ENCODE results near the gene CPN2.

Gene CPN2

DNA sequence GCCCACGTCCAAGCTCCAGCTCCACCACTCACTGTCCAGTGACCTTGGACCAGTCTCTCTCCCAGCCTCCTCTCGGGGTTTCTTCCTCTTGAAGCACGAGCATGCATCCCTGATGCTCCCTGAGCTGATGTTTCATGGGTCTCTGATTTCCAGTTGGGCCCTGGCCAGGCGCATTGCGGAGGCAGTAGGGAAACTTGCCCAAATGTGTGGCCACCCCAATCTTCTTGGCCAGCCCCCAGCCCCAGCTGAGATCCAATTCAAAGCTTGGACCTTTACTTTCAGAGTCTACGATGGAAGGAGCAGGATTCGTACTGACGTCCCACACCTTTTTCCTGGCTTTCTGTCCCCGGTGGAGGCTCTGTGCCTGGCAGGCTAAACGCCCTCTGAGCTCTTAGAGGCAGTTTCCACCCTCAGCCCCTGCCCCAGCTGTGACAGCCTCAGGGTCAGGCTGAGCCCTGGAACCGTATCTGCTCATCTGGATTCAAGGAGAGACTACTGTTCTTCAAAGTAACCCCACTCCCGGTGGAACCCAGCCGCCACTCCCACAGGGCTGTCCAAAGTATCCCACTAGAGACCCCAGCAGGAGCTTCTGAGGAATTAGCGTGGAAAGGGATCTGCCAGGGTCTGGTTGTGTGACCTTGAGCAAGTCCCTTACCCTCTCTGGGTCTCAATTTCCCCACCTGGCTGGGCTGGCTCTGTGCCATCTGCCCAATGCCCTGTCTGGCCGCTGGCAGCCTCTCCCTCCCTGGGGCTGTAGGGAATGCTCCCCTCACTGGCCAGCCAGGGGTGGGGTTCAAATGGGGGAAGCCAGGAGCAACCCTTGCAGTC is 37.4 kb downstream of the CPN2 start:
- DNase-seq (ENCODE audit: low read depth): peak; percentile 26

DNA sequence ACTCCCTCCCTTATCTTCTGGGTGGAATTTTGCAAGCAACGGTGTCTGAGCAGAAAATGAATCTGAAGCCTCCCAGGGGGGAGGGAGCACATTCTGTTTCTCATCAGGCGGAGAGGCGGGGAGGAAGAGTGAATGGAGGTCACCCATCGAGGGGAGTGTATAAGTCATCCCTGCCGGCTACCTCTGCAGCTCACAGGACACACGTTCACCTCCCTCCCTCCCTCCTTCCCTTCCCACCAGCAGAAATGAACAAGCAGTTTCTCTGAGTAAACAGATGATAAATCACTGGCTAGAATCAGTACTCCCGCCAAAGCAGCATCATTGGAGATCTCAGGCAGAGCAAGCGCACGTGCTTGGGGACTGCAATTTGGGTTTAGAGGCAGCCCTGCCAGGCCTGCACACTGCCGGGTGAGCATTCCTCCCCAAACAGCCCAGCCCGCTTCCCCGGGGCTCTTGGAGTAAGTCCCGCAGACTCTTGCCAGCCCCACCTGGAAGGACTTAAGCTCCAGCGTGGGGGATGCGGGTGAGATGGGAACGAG is 38.3 kb downstream of the CPN2 start:
- DNase-seq (ENCODE audit: low read depth): peak; percentile 99

DNA sequence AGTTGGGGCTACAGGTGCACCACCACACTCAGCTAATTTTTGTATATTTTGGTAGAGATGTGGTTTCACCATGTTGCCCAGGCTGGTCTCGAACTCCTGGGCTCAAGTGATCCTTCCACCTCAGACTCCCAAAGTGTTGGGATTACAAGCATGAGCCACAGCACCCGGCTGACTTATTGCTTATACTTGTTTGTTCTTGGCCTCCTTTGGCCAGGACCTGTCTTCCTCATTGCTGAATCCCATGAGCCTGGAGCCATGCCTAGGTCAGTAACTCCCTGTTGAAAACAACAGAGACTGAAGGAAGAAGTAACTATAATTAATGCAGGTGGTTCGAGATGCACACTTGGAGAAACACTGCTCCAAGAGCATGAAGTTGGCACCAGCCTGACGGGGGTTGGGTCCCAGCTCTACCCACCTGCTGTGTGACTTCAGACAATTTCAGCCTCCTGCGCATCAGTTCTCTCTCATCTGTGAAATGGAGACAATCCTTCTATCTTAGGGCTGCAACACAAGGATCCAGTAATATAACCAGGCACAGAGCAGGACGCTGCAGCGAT is 38.9 kb downstream of the CPN2 start:
- DNase-seq (ENCODE audit: low read depth): peak; percentile 72

DNA sequence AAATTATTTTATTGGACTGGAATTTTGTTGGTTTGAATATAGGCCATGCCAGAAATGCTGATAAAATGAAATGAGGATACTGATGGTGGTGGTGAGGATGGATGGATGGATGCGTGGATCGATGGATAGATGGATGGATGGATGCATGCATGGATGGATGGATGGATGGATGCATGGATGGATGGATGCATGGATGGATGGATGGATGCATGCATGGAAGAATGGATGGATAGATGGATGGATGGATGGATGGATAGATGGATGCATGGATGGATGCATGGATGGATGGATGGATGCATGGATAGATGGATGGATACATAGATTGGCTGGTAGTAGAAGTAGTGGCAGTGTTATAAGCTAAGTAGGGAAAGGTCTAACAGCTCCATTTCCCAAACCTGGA is 40.1 kb downstream of the CPN2 start:
- no peak for DNase-seq (ENCODE audit: low read depth)

DNA sequence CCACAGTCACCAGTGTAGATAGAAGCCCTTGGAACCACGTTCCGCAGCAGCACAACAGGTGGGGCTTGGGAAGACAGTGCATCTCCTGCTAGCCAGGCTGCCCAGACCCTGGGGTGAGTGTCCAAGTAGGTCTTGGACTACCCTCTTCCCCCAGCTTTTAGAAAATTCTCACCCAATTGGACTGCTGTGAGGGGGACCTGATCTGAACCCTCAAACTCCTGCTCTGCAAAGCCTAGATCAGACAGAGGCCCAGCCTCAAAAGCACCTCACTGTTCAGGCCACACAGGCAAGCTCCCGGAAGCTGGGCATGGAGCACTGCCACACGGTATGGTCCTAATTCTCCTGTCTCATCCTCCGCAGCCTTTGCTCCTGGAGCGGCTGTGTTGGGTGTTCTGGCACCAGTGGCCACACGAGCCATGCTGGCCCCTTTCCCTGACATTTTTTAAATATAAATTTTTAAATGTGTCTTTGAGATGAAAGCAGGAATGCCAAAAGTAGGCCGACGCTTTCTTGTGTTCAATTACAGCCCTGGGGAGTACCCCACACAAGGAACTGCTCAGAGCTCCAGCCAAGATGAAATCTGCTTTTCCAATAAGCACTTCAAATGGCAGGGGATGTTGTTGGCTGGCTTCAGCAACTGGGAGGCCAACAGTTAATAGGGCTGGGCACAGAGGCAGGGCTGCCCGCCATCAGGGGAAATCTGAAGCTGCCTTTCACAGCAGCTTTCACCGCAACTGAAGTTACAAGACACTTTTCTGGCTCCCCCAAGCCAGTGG is 40.9 kb downstream of the CPN2 start:
- no peak for DNase-seq (ENCODE audit: low read depth)

DNA sequence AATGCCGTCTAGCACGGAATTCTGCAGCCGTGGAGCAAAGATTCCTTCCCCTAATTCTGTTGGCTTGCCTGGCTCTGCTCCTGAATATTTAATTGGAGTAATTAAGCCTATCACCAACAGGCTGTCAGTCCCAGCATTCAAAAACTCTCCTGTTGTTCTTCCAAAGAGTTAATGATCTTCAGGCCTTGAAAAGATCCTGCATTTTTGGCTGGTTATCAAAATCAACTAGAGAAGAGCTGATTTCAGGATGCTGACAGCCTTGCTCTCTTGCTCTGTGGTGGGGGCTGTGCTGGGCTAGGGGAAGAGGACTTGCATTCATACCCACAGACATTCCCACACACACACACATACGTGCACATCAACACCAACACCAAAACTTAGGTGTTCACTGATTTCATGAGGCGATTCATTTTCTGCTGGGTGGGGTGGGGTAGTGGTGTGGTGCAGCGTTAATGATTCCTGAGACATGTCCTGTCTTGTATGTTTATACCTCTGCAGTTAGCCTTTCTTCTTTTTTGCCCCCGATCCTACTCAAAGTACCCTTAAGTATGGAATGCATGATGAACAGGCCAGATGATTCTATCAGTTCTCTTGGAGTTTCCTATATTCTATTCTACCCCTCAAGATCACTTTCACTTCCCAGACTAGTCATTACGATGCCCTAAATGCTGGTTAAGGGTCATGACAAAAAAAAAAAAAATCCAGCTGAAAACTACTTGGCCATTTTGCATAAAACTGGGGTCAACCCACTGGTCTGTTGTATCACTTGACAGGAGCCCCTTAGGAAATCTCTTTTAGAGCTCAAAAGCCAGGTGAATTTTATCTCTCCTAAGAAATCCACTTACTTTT is 42.3 kb downstream of the CPN2 start:
- no peak for DNase-seq (ENCODE audit: low read depth)

DNA sequence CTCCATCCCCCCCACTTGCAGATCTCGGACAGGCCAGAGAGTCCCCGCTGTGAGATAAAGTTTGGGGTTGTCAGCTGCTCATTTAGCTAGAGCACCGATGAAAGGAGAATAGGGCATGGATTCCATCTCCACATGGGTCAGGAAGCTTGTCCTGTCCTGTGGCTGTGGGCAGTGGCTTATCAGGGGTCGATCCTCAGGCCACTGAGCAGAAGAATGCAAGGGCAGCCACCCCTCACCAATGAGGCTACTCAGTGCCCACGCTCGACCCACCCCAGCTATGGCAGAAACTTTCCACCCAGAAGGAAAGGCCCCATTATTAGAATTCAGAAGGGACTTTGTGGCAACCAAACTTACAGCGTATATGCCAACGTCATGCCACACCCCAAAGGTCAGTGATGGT is 43.3 kb downstream of the CPN2 start:
- DNase-seq (ENCODE audit: low read depth): no peak

DNA sequence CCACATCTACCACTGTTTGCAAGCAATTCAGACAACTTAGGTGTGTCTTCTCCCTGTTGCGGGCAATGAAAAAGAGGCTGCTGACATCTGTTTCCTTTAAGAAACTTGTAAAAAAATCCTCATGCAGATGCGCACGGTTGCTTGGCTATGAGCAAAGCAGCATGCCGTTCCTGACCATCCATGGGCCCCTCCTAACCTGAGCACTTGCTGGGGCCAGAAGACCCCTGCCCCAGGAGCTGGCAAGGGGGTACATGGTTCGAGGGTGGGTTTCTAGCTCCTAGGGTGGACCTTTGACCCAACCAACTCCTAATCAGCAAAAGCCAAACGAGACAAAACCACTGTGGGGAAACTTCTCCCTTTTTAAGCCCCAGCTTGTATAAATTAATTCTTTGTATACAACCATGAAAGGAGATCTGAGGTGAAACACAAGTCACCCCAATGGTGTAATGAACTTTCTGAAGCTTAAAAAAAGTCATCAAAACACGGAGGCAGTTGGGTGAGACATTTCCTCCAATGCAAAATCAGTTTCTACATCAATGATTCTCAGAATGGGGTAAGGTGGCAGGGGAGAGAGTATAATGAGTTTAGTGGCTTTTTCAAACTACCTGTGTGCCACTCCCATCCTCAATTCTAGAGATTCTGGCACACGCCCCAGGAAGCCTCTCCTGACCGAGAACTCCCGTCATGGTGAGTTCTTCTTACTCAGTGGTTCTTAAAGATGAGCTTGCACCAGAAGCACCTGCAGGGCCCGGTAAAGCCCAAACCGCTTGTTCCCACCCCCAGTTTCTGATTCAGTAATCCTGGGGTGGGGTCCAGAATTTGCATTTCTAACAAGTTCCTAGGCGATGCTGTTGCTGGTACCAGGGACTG is 44.1 kb downstream of the CPN2 start:
- DNase-seq (ENCODE audit: low read depth): no peak

DNA sequence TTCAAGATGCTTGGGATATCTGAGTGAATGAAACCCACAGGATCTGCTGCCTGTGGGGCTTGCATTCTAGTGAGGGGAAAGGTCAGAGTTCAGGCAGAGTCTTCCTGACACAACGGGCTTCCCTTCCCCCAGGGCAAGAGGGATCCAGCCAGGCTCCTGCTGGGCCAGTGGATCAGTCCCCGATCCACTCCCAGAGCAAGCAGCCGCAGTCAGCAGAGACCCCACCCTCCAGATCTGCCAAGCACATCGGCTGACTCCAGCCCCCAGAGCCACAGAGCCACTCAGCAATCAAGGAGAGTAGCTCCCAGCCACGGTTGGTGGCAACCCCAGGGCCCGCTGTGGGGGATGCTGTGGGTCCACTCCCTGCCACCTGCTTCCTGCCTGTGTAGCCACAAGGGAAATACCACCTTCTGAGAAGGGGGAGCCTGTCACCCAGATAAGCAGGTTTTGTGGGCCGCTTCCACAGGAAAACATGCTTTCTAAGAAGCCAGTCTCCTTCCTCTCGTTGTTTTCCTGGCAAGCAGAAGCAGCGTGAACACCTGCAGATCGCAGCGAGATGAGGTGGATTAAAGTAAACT is 44.9 kb downstream of the CPN2 start:
- DNase-seq (ENCODE audit: low read depth): no peak

DNA sequence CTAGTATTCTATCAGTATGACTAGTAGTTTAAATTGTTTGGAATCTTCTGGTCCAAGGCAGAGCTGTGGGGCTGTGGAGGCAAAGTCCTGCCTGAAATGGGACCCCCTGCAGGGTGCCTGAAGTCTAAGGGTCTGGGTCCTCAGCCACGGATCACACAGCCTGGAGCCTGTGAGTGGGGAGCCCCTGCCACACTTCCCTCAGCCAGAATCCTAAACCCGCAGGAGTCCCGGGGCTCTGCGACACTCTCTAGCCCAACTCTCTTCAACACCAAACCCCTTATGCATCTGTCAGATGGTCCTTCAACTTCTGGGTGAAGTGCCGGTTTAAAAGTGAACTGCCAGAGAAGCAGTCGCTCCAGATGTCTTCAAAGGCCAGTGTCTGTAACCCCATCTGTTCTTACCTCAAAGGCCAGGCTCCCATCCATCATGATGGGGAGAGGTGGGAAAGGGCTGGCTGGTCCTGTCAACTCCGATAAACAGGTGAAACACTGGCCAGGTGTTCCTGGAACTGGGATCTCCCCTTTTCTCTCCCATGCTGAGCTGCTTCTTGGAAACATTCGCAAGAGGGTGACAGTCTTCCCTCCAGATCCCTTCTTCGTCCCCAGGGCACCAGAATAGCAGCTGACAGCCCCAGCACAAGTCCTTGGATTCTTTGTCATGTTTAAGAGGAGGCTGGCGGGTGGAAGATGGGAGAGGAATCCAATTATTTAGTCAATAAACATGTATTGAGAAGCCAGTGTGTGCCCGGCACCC is 45.6 kb downstream of the CPN2 start:
- no peak for DNase-seq (ENCODE audit: low read depth)

DNA sequence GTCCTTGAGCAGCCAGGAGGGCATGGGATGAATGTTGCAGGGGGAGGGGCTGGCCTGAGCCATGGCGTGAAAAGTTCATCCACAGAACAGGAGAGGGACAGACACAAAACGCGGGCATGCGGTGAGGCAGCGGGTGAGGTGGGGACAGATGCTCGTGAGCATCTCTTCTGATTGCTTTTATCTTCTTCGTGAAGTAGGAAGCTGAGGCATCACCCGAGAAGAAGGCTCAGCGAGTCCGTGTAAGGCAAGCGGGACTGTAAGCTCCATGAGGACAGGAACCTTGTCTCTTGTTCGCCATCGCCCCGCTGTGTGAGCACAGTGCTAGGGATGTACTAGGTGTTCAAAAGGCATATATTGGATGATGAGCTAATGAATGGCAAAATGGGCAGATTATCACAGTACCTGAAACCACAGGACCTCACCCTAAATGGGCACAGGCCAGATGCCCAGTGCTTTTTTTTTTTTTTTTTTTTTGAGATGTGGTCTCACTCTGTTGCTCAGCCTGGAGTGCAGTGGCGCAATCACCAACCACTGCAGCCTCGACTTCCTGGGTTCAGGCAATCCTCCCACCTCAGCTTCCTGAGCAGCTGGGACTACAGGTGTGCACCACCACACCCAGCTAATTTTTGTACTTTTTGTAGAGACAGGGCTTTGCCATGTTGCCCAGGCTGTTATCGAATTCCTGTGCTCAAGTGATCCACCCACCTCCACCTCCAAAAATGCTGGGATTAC is 46.8 kb downstream of the CPN2 start:
- no peak for DNase-seq (ENCODE audit: low read depth)

DNA sequence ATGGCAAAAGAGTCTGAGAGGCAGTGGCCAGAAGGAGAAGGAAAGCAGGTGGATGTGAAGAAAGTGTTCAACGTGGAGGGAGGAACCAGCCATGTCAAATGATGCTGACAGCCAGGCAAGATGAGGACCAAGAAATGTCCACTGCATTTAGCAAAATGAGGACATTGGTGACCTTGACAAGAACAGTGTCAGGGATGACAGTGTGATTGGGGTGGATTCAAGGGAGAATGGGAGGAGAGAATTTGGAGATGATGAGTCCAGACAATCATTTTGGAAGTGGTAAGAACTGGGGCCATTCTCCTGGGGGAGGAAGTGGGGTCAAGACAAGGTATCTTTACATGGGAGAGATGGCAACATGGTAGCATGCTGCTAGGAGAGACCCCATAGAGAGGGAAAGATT is 47.4 kb downstream of the CPN2 start:
- DNase-seq (ENCODE audit: low read depth): no peak

DNA sequence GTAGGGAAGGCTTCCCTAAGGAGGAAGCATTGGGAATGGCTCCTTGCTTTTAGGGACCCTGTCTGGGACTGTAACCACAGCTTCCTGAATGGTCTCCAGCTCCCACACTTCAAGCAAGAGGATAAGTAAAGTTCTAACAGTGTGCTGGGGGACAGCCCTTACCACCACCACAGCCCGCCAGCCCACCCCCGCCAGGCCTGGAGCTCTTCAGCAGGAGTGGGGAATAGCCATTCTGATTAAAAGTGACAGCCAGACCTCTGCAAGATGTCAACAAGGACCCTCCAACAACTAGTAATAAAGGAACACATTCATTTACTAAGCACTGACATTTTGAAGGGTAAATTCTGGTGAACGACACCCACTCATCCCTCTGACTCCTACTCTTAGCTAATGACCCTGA is 49.4 kb downstream of the CPN2 start:
- no peak for DNase-seq (ENCODE audit: low read depth)

DNA sequence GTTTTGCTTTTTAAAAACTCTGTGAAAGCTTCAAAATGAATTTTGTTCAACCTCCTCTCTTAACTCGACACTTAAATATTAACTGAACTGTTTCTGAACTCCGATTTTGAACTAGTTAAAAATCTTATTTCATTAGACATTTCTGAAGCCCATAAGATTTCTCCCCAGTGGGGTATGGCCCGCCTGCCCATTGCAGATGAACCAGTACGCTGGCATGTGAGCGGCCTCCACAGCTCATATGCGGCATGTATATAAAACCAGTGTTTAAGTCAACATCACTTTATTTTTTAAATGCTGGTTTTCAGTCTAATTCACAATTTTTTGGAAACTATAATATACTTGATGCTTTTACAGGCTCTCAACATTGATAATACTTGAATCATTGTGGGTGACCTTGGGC is 50.2 kb downstream of the CPN2 start:
- DNase-seq (ENCODE audit: low read depth): no peak

DNA sequence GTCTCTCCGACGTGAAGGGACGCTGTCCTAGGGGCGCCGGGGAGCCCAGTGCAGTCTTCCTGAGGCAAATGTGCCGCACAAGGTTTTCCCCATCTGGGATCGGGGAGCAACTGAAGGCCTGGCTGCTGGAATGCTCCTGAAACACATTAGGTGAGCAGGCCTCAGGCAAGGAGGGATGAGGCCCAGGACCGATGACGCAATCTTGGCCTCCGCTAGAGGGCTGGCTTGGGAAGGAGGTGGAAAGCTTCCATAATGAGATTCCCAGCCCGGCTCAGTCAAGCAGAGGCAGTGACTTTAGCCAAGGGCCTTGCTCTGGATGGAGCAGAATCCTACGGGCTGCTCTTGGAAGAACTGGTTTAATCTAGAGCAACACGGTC is 50.8 kb downstream of the CPN2 start:
- DNase-seq (ENCODE audit: low read depth): peak; percentile 79

DNA sequence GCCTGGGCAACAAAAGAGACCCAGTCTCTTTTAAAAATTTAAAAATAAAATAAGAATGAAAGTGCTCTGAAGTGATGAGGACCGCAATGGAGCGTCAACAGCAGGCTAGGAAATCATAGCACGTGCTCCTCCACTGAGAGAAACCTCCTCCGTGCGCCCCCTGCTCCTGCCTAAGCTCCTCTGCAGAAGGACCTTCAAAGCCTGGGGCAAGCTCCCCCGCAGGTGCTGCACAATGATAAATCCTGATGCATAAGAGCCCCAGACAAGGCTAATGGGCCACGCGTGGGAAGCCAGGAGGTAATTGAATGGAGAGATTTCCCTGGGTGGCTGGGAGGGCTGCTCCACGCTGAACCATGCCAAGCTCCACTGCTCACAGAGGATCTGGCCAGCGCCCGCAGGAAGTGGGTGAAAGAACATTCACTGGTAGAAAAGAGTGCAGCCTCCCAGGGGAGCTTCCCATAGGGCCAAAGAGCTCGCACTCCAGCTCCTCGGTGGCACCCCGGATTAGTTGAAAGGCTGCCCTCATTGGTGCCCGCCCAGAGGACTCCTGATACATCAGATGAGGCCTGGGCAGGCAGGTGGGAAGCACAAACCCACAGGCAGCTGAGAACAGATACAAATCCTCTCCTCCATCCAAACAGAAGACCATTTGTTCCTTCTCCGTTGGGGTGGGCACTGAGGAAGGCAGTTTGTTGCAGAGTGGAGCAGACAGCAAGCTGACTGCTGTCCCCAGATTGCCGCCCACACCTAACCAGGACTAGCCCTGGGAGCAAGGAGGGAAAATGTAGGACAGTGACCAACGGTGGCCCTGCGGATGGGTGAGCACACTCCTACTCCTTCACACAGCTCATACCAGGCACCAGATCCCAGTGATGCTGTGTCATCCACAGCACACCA is 52.5 kb downstream of the CPN2 start:
- DNase-seq (ENCODE audit: low read depth): no peak

DNA sequence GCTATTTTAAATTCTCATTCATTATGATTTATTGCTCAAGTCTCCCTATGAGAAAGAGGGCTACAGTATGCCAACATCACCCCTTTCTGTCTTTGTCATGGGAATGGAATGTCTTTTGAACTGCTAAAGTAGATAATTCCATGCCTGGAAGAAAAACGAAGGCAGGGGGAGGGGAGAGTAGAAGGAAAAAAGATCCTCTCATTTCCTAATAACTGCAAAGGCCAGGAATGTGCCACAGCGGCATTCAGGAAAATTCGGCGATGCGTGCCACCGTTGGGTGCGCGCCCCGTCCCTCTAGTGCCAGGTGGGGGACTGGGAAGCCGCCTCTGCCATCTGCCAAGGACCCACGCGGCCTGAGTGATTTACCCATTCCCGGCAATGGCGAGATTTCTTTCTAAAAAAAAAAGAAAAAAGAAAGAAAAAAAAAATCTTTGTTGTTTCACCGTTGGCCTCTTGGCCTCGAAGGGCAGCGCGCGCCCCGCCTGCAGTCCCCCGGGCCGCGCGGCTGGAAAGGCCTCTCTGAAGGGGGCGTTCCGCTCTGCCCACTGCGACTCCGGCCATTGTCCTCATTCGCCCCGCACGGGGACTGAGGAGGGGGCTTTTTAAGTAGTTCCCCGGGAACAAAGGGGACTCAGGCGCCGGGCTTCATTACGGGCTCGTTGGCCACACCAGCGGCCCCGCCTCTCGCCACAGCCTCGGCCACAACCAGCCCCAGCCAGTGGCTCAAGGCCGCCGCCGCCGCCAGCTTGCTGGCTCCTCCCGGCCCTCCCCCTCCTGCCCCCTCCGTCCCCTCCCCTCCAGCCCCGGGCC is 54.5 kb downstream of the CPN2 start:
- DNase-seq (ENCODE audit: low read depth): peak; percentile 97

DNA sequence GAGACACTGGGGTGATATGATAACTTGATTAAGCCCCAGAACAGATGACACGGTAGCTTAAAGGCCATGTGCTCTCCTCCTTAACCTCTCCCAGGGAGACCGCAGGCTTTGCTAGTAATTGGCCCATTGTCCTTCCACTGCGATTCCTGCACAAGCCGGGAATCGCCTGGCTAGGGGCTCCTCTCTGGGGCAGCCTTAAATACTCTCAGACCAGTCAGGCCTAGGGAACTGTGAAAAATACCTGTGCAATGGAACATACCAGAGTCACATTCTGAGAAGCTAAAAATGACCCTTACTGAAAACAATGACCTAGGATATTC is 56.3 kb downstream of the CPN2 start:
- no peak for DNase-seq (ENCODE audit: low read depth)

Data from amniotic epithelial cell (primary cell).